NCI-H748 treated with DMSO at 0.1 percent for 48 hours (cell line): Measurements from ENCODE around the gene NDST3.

Experiments used
- DNase-seq: peaks from one replicate; lab custom pipeline; 2025; lab: John Stamatoyannopoulos, UW

NDST3 gene

DNA sequence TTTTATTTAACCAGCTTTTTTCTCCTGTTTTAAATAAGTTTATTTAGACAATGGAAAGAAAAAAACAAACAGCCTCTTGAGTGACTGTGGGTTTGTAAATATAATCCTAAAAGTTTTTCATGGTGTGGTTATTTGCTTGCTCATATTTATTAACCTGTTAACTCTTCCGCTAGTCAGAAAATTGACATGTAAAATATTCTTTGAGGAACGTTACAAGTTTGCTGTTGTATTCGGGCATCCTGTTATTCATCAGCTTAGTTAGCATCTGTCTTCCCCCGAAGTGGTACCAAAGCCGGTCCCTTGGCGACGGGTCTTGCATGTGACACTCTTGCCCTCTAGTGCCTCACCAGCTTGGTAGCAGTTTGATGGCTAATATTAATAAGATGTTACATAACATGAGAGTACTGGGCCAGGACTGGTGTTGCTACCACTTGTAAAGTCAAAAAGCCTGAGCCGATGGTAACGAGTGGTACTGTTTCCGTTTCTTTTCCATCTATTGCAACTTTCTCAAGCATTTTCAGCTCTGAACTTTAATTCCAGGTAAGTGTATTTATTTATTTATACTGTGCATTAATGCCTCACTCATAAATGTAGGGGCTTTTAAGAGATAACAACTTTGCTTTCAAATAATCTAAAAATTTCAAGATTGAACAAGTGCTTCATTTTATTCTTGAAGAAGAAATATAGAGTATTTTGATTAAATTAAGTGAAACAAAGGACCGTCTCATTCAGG, at the start of gene NDST3:
Gene NDST3, plus strand, starts transcription at position 434 of the 733 bp plus-strand sequence. CDS start 19,425 bp downstream, outside the sequence.
- peak; percentile 81 for DNase-seq

DNA sequence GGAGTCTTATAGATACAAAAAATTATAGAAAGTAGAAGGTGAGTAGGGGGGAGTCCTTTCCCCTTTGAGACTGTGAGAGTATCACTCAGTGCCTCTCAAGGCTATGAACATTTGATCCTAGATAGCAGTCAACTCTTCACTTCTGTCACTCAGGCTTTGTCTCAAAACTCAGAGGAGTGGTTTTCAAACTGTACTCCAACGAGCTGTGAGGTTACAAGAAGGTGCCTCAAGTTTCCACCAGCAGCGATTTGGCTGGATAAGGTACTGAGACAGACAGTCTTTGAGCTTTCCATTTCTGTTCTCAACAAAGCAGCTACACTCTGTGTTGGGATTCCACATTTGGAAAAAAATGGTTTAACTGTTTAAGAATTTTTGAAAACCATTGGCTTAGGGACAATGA, 48.0 kb upstream of the NDST3 start:
- DNase-seq, result no peak

DNA sequence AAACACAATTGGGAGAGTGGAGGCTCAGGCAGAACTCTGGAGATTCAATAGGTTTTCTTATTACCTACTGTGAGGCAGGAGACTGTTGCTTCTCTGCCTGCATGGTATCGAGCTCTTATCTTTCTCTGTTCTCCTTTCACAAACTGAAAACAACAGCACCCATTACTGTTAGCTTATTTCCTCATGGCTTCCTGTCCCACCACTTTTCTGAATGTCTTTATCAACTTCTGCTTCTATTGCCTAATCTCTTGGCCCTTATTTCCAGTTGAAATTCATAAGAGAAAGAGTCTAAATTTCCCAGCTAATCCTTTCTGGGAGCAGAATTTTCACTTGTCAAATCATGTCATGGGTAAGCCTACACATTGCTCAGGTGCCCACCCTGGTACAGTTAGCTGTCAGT, 46.8 kb upstream of the NDST3 start:
- no peak for DNase-seq

DNA sequence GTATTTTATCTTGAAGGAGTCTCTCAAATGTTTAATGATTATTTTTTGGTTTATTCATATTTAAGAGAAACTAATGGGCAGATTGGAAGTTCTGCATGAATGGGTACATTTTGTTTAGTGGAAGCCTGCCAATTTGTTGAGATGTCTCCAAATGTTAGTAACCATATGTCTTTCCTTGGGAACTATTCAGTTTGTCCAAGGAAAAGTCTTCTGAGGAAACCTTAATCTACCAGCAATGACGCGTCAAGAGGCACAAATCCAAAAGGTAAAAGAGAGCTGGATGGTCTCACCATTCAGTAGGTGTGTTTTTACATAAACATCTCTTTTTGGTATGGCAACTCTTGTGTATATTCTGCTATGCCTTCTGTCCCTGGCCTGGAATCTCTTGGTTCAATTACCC, 37.4 kb upstream of the NDST3 start:
- DNase-seq, result no peak

DNA sequence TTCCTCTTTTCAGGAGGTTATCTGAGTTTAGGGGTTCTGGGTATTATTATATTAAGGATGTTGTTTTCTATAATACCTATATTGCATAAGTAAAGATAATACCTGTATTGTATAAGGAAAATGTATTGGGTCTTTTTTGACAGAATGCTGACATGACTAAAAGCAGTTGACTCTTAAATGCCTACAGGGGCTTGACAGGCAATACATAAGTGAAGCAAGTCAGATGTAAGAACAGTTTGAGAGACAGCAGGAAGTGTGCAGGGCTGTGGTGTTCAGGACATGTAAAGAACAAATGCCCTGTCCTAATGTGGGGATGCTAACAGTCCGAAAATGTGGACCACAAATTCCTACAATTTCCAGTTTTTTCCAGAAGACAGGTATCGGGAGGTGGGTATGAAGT, 30.2 kb upstream of the NDST3 start:
- no peak for DNase-seq

DNA sequence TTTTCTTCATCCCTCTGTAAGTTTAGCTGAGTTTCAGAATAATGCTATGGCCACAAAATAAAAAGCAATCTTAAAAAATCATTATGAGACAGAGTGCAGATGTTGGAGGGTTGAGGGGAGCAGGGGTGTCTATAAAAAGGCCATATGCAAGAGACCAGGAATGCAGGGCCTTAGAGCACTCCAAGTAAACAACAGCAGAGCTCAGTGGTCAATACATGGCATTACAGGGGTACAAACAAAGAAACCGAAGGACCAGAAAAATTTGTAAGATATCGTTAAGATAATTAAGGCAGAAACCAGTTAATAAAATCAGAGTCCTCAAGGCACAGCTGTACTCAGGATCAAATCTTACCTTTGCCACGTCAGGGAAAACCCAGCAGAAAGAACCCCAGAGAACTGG, 28.4 kb upstream of the NDST3 start:
- DNase-seq, result no peak

DNA sequence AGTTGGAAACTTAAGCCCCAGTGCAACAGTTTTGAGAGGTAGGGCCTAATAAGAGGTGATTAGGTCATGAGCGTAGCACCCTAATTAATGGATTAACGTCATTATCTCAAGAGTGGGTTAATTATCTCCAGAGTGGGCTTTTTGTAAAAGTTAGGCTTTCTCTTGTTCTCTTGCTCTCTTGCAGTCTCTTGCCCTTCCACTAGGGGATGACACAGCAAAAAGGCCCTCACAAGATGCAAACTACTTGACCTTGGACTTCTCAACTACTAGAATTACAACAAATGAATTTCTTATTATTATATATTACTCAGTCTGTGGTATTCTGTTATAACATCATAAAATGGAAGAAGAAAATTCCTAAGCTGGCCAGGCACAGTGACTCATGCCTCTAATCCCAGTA, 22.1 kb upstream of the NDST3 start:
- no peak for DNase-seq

DNA sequence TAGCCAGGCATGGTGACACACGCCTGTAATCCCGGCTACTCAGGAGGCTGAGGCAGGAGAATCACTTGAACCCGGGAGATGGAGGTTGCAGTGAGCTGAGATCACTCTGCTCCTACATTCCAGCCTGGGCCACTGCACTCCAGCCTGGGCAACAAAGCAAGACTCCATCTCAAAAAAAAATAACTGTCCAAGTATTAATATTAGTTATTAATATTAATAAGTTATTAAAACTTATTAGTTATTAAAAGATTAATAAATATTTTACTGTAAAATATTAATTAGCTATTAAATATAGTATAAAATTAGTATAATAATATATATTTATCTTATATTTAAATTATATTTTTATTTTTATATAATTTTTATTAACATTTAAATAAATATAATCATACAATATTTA, 19.5 kb upstream of the NDST3 start:
- no peak for DNase-seq

DNA sequence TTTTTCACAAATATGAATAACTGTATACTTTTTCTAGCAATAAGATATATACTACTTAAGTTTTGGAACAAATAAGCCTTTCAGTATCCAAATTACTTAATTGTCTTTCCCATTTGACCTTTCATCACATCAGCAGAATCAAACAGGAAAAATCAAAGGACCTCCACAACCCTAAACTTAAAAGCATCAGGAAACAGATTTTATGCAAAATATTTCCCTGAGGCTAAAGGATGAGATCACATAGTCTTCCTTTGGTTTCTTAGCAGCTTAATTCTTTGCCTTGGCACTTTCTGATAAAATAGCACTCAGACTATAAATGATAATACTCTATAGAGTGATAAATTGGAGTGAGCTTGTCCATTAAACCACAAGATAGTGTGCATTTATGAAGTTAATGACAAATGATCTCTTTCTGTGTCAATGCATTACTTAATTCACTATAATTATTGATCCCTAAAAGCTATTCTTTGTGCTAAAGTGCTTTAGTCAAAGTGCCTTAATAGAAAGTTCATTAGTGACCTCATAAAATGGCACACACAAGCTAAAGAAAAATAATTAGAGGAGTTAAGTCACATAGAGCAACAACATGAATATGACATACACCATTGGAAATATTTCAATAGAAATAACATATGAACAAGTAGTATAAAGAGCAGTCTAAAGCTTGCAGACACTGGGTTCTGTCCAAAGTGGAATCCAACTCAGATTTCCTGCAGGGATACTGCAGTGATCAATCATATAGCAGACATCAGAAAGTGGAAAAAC, 15.7 kb upstream of the NDST3 start:
- no peak for DNase-seq

DNA sequence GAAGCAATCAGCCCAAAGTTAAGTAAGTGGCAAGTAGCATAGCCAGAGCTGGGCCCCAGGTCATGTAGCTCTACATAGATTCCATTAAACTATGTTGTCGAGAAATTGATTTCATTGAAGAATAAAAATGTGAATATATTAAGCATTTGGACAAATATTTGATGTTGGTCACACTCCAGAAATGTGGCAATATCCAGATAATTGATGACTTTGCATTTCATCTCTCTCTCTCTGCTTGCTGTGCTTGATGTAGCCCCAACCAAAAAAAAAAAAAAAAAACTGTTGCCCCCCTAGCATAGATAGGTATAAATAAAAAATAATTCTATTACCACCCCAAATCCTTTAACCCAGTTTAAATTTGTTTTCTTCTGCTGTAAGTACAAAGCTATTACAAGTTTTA, 7.5 kb upstream of the NDST3 start:
- no peak for DNase-seq

DNA sequence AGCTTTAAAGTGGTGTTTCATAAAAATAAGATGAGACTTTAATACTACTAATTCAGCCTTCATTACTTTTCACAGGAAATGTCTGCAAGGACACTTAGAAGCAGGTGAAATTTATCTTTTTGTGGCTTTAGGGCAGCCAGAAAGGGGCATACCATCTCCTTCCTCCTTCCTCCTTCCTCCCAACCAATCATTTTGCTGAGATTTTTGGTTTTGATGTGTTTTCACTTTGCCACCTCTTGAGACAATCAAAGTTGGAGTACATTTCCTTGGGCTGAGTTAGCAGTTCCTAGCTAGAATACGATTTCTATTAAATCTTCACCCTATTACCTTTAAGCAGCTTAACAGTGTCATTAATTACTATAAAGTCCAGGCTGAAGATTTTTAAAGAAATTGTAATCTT, 5.1 kb upstream of the NDST3 start:
- DNase-seq, result no peak

DNA sequence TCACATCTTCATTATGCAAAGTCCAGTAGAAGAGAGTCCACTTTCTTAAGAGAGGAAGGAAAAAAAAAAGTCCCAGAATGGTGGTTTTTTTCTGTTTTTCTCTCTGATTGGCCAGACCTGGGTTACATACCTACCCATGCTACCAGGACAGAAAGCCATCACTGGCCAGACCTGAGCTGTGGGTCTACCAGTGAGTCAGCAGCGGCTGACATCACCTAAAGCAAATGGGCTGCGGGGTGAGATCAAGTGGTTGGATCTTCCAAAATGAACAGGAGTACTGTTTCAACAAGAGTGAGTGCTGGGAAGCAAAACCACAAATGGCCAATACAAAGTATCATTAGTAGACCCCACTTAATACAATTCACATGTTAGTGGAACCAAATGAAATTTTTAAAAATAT, 1.6 kb upstream of the NDST3 start:
- no peak for DNase-seq

DNA sequence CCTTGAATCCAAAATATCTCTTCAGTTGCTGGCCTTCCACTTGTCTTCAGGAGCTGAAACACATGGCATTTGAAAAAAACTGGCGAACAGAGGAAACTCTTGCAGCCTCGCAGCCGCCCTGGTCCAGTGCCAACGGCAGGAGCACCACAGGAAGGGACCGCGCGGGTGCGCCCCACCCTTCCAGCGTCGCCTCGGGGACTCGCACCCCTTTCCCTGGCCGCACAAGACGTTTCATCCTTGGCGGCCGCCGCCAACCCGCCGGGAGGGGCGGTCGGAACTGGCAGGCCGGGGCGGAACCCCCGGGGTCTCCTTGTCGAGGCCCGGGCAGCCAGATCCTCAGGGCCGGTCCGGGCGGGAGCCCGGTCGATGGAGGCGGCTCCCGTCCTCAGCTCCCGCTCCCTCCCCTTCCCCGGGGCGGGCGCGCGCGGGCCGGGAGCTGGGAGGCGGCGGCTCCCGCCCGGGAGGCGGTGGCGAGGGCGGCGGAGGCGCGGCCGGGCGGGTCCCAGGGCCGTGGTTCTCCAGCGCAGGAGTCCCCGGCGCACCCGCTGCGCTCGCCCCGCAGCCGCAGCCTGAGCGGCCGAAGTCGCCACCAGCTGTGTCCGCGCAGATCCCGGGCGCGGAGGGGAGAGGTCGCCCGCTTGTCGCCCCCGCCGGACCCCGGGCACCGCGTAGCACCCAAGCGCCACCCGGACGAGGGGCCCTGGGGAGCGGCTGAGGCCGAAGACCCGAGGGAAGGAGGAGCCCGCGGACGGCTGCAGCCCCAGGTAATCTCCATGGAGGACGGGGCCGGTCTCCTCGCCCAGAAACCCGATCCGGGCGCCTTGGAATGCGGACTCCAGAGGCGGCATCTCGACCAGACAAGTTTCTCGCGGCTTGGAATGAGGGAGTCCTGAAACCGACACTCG, 886 bp upstream of the NDST3 start:
- peak; percentile 44 for DNase-seq

DNA sequence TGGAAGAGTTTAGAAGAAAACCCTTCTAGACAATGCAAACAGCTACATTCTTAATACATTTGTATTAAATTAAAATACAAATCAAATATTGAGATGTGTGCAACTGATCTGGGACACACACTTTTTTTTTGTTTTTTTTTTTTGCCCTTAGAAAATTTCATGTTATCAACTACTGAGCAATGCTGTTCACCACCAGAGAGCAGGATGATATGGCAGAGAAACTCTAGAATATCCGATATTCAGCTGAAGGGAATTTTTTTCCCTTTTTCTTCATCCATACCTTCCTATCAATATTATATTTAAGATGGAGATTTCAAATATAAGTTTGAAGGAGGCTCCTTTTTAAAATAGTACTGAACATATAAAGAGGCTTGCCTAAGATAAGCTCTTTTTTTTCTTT, 1.0 kb downstream of the NDST3 start:
- DNase-seq, result no peak

DNA sequence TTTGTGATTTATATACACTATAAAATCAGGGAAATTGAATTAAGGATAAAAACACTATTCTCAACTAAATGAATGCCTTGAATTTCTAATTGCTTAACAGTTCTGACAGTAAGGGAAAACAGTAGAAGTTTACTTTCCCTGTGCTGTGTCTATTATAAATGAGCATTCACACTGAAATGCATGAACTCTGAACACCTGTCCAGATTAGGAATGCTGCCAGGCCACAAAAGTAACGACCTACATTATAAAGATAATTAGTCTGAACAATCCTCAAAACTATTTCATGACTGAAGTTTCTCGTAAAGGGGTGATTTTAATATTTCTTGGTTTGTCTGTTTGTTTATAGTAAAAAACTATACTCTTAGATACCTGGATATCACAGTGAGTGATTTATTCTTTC, 2.0 kb downstream of the NDST3 start:
- DNase-seq, result peak; percentile 1

DNA sequence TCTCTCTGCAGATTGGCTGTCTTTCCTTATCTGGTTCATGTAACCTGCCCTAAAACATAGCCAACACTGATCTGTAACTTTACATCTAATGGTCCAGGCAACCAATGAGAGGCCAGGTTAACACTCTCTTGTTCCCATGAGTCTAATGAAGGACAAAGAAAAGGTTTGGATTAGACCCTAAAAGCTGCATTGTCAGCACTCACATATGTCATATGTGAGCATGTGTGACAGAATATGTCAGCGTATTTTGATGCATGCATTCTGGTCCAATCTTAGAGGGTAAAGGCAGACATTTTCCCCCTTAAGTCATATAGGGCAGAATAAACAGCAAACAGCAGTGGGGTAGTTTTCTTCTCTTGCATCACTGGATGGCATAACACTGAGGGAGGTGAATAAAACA, 3.7 kb downstream of the NDST3 start:
- DNase-seq, result no peak

DNA sequence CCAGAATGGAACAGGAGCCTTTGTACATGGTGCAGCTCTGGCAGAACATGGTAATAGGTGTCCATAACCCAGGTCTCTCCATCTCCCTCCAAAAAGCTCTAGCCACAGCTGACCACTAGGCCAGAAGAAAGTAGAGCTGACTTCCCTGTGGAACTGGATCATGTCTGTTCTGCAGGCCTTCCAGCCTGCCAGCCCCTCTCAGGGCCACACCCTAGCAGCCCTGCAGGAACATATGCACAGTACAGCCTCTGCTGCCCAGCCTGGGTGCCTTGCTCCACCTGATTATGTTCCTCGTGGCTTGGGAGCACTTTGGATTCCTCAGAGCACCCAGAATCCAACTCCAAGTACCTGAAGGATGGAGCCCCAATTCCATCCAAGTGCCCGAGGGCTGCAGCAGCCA, 12.0 kb downstream of the NDST3 start:
- DNase-seq, result no peak

DNA sequence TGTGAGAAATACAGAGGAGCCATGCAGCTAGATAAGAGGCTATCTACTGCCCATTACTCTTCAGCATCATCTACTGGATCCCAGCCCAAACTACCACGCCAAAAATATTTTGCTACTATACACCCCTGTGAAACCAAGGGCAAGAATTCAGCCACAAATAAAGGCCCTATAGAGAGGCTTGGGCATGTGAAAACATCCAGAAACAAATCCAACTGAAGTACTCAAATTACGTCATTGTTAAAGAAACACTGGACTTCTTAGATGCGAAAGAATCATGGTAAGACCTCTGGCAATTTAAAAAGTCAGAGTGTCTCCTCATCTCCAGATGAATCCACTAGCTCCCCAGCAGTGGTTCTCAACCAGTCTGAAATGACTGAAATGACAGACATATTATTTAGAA, 12.8 kb downstream of the NDST3 start:
- DNase-seq, result no peak

DNA sequence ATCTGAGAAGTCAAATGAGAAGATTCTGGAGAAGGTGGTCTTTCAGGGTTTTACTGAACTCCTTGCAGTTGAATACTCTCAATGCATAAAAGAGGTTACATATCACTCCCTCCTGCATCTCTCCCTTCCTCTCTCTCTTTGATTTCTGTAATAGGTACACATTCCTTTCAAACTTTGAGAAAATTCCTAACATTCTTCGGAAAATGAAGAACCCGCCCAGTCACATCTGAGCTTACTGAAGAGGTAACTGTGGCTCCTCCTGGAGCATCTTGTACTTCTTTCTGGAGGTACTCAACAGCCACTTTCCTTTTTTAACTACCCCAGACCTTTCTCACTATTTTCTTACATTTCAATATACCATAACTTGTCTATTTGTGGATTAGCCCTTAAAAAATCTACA, 24.7 kb downstream of the NDST3 start:
- DNase-seq, result no peak

DNA sequence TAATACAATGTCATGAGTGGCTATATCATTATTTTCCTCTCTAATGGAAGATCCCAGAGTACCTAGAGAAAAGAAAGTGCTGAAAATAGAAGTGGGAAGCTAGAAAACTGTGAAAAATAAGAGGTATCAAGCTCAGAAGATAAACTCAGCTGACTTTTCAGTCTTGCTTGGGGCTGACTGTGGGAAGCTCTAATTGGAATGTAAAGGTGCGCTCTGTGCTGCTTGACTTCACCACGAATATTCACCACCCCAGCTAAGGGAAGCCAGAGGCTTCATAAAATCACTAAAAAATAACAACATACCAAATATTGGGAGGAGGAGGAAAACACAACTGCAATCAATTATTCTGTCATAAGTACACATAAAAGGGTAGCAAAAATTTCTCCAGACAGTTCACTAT, 25.1 kb downstream of the NDST3 start:
- no peak for DNase-seq

DNA sequence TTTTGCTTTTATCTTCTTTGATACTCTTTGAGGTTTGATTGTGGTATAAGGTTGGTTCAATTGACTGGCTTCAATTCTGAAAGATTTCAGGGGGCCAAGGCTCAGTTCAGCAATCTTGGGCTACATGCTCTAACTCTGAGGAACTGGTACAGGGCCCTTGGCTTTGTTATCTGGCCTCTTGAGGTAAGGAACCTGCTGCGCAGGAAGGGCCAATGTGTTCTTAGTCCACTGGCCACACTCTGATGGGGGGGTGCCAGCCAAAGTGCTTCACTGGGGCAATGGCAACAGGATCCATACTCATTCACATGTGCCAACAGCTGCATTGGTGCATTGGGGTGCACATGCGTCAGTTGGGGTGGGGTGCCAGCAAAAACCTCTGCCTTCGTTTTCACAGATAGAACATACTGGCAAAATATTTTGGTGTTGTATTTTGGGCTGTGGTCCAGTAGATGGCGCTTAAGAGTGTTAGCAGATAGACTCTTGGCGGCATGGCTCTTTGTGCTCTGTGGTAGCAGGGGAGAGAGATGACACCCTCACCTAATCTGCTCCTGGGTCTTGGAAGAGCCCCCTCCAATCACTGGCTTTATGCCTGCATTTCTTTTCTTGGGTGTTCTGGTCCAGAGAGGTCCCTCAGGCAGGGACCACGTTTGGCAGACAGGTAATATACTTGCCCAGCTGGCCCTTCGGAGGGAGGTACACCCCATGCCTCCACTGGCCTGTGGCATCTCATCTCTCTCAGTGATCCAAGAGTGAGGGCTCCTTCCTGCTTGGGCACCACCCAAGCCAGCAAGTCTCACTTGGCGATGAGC, 42.9 kb downstream of the NDST3 start:
- no peak for DNase-seq

DNA sequence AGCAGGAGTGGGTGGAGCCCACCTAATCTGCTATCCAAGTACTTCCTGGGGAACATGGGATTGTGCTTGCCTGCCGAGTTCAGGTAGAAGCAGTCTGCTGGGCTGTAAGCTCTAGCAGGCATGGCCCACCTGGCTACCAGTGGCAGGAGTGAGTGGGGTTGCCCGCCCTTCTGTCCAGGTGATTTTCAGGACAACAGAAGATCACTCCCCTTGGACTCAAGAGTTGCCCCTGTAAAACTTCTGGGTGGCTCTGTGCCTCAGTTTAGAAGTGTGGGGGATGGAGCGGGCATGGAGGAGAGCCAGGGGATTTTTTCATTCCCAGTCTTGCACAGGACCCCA, 43.5 kb downstream of the NDST3 start:
- no peak for DNase-seq
